ENCODE data around the gene HOXA9. TPM values are rescaled to one million over a fixed set of nuclear protein-coding genes. Genes with fewer than 3 reads are reported as not detected.

HOXA9 gene
- total RNA-seq, 2 experiments from 2014 or later: not detected

DNA sequence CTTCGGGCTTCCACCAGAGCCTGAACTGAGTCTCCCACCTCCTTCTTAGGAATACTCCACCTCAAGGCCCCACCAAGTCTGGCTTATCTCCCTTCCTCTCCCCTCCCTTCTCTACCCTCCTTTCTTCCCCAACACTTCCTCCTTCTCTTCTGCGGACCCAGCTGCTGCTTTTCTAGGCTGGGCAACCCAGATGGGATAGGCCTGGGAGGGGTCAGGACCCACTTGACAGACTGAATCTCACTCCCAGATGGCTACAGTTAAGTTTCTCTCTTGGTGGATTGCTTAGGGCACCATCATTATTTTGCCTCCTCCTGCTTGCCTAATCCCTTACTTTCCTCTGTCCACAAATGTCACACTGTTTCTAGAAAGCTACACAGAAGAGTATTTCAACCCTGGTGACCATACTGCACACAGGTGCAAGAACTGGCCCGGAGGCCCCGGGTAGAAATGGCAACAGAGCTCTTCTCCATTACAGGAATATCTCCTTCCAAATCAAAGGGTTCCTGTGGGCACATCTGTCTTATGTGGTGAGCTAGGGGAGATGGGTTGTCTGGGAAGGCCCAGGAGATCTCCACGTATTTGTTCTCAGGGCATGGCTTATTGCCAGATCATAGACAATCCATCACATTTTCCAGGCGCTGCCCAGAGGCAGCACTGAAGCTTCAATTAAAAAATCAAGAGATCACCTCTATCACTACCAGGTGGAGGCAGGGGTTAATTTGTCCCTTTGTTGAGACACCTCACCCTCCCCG is 24.8 kb upstream of the HOXA9 start:
- Histone ChIP-seq H3K9me2 (ENCODE audit: insufficient read depth, low read length) (no peaks in the 10 kb centered on the region), H3K36me3 (ENCODE audit: insufficient read depth, low read length) (no peaks in the 10 kb centered on the region), H3K4me3 (ENCODE audit: low read depth, low read length, poor library complexity, severe bottlenecking) (no peak overlapping the region), H3K27ac (ENCODE audit: low read depth, low read length, poor library complexity, severe bottlenecking) (no peak overlapping the region), H3K9me3 (ENCODE audit: low read length) (no peaks in the 10 kb centered on the region), H3K4me1 (ENCODE audit: insufficient read depth, low read length, poor library complexity, severe bottlenecking) (no peaks in the 10 kb centered on the region), H4K20me1 (ENCODE audit: insufficient read depth, low read length) (no peaks in the 10 kb centered on the region), H3K4me2 (ENCODE audit: low read length) (no peak overlapping the region), H2AFZ (ENCODE audit: low read length) (no peak overlapping the region), H3K79me2 (ENCODE audit: insufficient read depth, low read depth, low read length) (no peaks in the 10 kb centered on the region)
- no peak for TF ChIP-seq EZH2phosphoT487 (IDR thresholded peaks at IDR 0.05; ENCODE audit: borderline replicate concordance, low read depth, low read length)
- TF ChIP-seq, protein P1, sequence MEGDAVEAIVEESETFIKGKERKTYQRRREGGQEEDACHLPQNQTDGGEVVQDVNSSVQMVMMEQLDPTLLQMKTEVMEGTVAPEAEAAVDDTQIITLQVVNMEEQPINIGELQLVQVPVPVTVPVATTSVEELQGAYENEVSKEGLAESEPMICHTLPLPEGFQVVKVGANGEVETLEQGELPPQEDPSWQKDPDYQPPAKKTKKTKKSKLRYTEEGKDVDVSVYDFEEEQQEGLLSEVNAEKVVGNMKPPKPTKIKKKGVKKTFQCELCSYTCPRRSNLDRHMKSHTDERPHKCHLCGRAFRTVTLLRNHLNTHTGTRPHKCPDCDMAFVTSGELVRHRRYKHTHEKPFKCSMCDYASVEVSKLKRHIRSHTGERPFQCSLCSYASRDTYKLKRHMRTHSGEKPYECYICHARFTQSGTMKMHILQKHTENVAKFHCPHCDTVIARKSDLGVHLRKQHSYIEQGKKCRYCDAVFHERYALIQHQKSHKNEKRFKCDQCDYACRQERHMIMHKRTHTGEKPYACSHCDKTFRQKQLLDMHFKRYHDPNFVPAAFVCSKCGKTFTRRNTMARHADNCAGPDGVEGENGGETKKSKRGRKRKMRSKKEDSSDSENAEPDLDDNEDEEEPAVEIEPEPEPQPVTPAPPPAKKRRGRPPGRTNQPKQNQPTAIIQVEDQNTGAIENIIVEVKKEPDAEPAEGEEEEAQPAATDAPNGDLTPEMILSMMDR (conservative IDR thresholded peaks at IDR 0.05; ENCODE audit: low read length): no peak
- intact Hi-C loops (cut with micrococcal nuclease; ENCODE audit: unreplicated experiment): loop anchor here (10.0 kb wide), 2 partner anchors 475 to 835 kb away; partner anchors contain the start of gene HIBADH
- DNase-seq (ENCODE audit: low spot score): no peak
- POLR2A ChIA-PET: no interaction called here
- CTCF ChIA-PET (ENCODE audit: unreplicated experiment): no interaction called here
- BruUV-seq (replicated peaks): no TSS peak

DNA sequence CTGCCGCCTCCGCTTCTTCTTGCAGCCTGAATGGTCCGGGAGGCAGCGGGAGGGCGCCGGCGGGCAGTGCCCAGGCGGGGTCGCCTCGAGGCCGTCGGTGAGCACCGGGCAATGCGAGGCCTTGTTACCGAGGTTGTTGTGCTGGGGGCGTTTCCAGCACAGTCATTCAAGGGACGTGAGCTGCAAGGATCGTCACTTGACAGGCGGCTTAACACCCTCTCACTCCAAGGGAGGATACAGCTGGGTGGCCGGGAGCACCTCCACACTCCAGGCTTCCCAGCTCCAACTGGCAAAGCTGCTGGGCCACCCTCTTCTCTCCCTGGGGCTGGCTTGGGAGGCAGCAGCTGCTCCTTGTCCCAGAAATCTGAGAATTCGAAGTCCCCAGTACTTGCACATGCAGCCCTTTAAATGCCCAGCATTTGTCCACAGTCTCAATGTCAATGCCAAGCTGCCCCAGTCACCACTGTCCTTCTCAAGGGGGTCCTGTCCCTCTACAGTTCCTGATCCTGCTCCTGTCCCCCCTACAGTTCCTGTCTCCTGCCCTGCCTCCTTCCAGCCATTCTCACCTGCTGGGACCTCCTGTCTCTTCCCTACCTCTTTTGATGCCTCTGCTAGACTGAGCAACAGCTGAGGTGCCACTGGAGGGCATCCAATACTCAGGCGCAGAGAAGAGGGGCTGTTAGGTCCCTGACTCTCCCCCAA is 24.1 kb upstream of the HOXA9 start:
- Histone ChIP-seq H3K36me3 (ENCODE audit: insufficient read depth, low read length) (no peaks in the 10 kb centered on the region), H4K20me1 (ENCODE audit: insufficient read depth, low read length) (no peaks in the 10 kb centered on the region), H2AFZ (ENCODE audit: low read length) (no peak overlapping the region), H3K4me1 (ENCODE audit: insufficient read depth, low read length, poor library complexity, severe bottlenecking) (no peaks in the 10 kb centered on the region), H3K9me2 (ENCODE audit: insufficient read depth, low read length) (no peaks in the 10 kb centered on the region), H3K4me2 (ENCODE audit: low read length) (no peak overlapping the region), H3K79me2 (ENCODE audit: insufficient read depth, low read depth, low read length) (no peaks in the 10 kb centered on the region), H3K4me3 (ENCODE audit: low read depth, low read length, poor library complexity, severe bottlenecking) (no peak overlapping the region), H3K9me3 (ENCODE audit: low read length) (no peaks in the 10 kb centered on the region), H3K27ac (ENCODE audit: low read depth, low read length, poor library complexity, severe bottlenecking) (no peak overlapping the region)
- TF ChIP-seq, protein P1 (conservative IDR thresholded peaks at IDR 0.05; ENCODE audit: low read length): no peak
- no peak for TF ChIP-seq EZH2phosphoT487 (IDR thresholded peaks at IDR 0.05; ENCODE audit: borderline replicate concordance, low read depth, low read length)
- POLR2A ChIA-PET: no interaction called here
- BruUV-seq (replicated peaks): no TSS peak
- no peak for DNase-seq (ENCODE audit: low spot score)
- intact Hi-C loops (cut with micrococcal nuclease; ENCODE audit: unreplicated experiment): no loop called here
- CTCF ChIA-PET (ENCODE audit: unreplicated experiment): no interaction called here

All from OCI-LY7 (cell line).